Measurements from ENCODE around the gene ALK.
A peak's percentile ranks its signal among the peaks of the same experiment; 100 is the strongest.

Gene ALK

GRCh38 chr2:29215739-29216608 is 705.4 kb downstream of the ALK start:
- no peak for DNase-seq

- no peak for DNase-seq
These were observed 706.3 kb downstream of the ALK start for GRCh38 chr2:29215073-29215472.

- DNase-seq, result no peak
These were observed 707.5 kb downstream of the ALK start for GRCh38 chr2:29213888-29214291.

GRCh38 chr2:29212009-29212408 is 709.4 kb downstream of the ALK start:
- no peak for DNase-seq

GRCh38 chr2:29209551-29209950 is 711.8 kb downstream of the ALK start:
- DNase-seq, result no peak

- peak; percentile 50 for DNase-seq
These were observed 713.8 kb downstream of the ALK start for GRCh38 chr2:29207352-29208148.

- no peak for DNase-seq
These were observed 714.4 kb downstream of the ALK start for GRCh38 chr2:29206941-29207340.

- no peak for DNase-seq
These were observed 718.4 kb downstream of the ALK start for GRCh38 chr2:29202819-29203495.

GRCh38 chr2:29201979-29202378 is 719.4 kb downstream of the ALK start:
- no peak for DNase-seq

- DNase-seq, result peak; percentile 33
These were observed 724.3 kb downstream of the ALK start for GRCh38 chr2:29196792-29197788.

- DNase-seq, result no peak
These were observed 725.6 kb downstream of the ALK start for GRCh38 chr2:29195796-29196195.

- no peak for DNase-seq
These were observed 727.7 kb downstream of the ALK start for GRCh38 chr2:29193681-29194080.

- no peak for DNase-seq
These were observed 728.3 kb downstream of the ALK start for GRCh38 chr2:29193111-29193510.

- peak; percentile 75 for DNase-seq
These were observed 728.9 kb downstream of the ALK start for GRCh38 chr2:29192526-29192925.

- no peak for DNase-seq
These were observed 729.6 kb downstream of the ALK start for GRCh38 chr2:29191817-29192216.

GRCh38 chr2:29189052-29189451 is 732.3 kb downstream of the ALK start:
- DNase-seq, result no peak

- peak; percentile 62 for DNase-seq
These were observed 733.5 kb downstream of the ALK start for GRCh38 chr2:29187926-29188325.

GRCh38 chr2:29186817-29187216 is 734.6 kb downstream of the ALK start:
- DNase-seq, result no peak

- no peak for DNase-seq
These were observed 736.9 kb downstream of the ALK start for GRCh38 chr2:29184531-29184930.

- DNase-seq, result no peak
These were observed 738.5 kb downstream of the ALK start for GRCh38 chr2:29182920-29183319.

- no peak for DNase-seq
These were observed 739.1 kb downstream of the ALK start for GRCh38 chr2:29182334-29182733.

GRCh38 chr2:29175338-29175737 is 746.0 kb downstream of the ALK start:
- no peak for DNase-seq
